Sigmoid colon (tissue), 4 donors: ENCODE results near the gene OR5AL1.

Experiments used
- EP300 ChIP-seq, 4 donors: sonication (generic); formaldehyde crosslinking; IDR thresholded peaks; one replicate each; pipeline ENCODE4 v1.6.1; 2017; ENCODE audit warnings: antibody characterized with exemption in 4 of 4
- POLR2A ChIP-seq, 2 donors: fragments of 450-650 bp; IDR thresholded peaks; one replicate each; pipeline ENCODE4 v1.6.1; 2016; ENCODE audit warnings: antibody characterized with exemption in 2 of 2, mild to moderate bottlenecking in 2 of 2, moderate library complexity in 2 of 2
- POLR2AphosphoS5 ChIP-seq, 4 donors: sonication (generic); formaldehyde crosslinking; IDR thresholded peaks; one replicate each; pipeline ENCODE4 v1.6.1; 2017; ENCODE audit warnings: antibody characterized with exemption in 4 of 4
- TF ChIP-seq, protein P1 (sequence below), 4 experiments: fragments of 450-650 bp in 3 of 4; fragments of 200-600 bp in 1 of 4; IDR thresholded peaks; one replicate each; pipeline ENCODE4 v1.5.1; 2016 to 2019; ENCODE audit warnings: antibody characterized with exemption in 4 of 4, mild to moderate bottlenecking in 3 of 4, moderate library complexity in 2 of 4

DNA sequence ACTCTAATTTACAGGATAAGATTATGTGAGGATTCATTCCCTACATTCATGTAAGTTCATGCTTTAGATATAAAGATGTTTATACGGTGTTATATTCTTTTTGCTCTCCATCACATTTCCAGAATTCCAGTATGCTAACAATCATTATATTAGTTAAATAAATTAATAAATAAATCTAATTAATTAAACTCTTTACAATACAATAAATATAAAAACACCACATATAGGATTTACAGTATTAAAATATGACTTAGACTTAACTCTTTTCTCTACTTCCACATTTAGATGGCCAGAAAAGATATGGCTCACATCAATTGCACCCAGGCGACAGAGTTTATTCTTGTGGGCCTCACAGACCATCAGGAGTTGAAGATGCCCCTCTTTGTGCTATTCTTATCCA, 37.2 kb upstream of the OR5AL1 start, which contains the start of gene OR8U1:
- TF ChIP-seq, protein P1, sequence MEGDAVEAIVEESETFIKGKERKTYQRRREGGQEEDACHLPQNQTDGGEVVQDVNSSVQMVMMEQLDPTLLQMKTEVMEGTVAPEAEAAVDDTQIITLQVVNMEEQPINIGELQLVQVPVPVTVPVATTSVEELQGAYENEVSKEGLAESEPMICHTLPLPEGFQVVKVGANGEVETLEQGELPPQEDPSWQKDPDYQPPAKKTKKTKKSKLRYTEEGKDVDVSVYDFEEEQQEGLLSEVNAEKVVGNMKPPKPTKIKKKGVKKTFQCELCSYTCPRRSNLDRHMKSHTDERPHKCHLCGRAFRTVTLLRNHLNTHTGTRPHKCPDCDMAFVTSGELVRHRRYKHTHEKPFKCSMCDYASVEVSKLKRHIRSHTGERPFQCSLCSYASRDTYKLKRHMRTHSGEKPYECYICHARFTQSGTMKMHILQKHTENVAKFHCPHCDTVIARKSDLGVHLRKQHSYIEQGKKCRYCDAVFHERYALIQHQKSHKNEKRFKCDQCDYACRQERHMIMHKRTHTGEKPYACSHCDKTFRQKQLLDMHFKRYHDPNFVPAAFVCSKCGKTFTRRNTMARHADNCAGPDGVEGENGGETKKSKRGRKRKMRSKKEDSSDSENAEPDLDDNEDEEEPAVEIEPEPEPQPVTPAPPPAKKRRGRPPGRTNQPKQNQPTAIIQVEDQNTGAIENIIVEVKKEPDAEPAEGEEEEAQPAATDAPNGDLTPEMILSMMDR (IDR thresholded peaks at IDR 0.05) = no peak
- TF ChIP-seq POLR2A (IDR thresholded peaks at IDR 0.05) (no peak), POLR2AphosphoS5 (IDR thresholded peaks at IDR 0.05) (no peak), EP300 (IDR thresholded peaks at IDR 0.05) (no peak)
